Skin of body (tissue), 2 donors: Measurements from ENCODE around the gene SEC11C. TPM values are rescaled to one million over a fixed set of nuclear protein-coding genes. Genes with fewer than 3 reads are reported as not detected.
"Not testable (repeated sequence)": the region's sequence is repeated elsewhere in the genome, so short reads cannot be mapped to it uniquely, and the experiment has no call there.

Source experiments
- DNase-seq: peaks from one replicate; lab custom pipeline; 2025; lab: John Stamatoyannopoulos, UW
- total RNA-seq: library from RNA; depleted of rRNA; stranded (reverse); fragments of >200 nt; gene quantifications from one replicate; pipeline ENCODE4 v1.2.3, GENCODE V29; 2014

SEC11C gene
- 7.6 TPM for total RNA-seq

DNA sequence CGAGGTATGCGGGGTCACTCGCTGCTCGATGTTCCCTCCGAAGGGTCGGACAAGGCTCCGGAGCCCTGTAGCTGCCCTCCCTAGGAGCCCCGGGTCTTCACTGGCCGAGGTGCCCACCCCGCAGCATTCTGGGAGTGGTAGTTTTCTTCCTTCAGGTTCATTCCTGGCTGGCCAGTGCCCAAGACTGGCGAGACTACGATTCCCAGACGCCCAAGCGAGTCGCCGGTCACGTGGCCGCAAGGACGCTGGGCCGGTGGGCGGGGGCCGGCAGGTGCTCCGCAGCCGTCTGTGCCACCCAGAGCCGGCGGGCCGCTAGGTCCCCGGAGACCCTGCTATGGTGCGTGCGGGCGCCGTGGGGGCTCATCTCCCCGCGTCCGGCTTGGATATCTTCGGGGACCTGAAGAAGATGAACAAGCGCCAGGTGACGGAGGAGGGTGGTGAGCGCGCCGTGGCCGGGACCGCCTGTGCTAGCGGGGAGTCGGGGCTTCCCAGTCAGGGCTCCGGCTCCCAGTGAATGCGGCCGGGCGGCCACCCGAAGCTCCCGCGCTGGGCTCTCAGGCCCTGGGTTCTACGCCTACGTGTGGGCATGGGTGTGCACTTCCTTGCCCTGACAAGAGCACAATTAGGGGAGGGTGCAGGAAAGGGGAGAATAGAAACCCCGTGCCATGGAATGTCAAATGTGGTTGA is at the start of gene SEC11C:
Gene SEC11C (plus strand): TSS at position 270 of the 687 bp plus-strand sequence. CDS start 65 bp downstream, at position 335.
- peak; percentile 83 for DNase-seq

DNA sequence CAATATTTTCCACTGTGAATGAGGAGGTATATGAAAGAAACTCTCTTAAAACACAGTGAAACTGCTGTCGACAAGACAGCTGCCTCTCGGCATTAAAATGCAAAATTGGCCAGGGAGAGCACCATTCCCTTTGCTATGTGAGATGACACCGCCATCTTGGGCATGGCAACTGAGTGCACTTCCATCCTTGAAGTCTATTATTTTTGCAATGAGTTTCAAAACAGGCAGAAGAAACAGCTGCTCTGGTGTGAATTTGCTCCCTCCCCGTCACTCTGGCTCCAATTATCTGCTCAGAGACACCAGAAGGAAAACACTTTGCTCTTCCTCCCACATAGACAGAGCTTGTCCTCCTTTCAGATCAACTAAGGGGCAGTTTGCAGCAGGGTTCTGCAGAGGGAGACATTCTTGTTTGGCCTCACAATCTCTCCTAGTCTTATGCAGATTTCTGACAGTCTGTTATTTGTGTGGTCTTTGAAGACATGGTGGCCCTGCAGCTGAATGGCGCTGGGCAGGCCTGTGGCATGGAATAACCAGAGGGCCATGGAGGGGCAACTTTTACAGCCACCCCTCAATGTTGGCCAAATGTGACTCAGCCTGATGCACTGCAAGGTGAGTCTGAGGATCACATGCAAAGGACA is 48.6 kb upstream of the SEC11C start:
- no peak for DNase-seq

DNA sequence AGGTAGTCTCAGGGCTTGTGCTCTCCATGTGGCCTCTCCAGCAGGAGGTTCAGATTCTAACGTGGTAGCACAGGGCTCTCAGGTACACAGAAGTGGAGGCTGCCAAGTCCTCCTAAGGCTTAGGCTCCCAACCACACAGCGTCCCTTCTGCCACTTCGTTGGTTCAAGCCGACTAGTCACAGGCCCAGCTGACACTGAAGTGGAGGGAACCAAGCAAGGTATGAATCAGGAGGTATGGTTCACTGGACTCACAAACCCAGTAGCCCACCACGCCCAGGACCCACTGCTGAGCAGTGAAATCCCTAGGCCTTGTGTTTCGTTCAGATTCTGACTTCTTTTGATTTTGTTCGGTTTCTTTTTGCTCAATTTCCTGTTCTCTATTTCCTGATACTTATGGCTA is 46.0 kb upstream of the SEC11C start:
- DNase-seq, result no peak

DNA sequence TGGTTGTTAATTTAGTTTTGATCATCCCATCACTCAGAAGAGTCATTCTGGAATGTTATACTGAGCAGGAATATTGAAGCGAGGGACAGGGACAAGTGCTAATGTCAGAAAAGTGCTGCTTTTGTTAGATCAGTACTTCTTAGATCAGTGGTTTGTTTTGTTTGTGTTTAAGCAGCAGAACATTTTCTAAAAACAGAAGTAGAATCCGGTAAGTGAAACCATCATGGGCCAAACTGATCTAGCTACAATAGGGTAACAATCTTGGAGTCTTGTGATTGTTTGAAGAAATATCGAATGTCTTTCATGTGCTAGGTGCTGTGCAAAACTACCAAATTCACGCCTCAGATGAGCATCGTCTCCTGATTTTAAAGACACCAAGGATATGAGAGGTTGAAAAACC is 45.1 kb upstream of the SEC11C start:
- no peak for DNase-seq

DNA sequence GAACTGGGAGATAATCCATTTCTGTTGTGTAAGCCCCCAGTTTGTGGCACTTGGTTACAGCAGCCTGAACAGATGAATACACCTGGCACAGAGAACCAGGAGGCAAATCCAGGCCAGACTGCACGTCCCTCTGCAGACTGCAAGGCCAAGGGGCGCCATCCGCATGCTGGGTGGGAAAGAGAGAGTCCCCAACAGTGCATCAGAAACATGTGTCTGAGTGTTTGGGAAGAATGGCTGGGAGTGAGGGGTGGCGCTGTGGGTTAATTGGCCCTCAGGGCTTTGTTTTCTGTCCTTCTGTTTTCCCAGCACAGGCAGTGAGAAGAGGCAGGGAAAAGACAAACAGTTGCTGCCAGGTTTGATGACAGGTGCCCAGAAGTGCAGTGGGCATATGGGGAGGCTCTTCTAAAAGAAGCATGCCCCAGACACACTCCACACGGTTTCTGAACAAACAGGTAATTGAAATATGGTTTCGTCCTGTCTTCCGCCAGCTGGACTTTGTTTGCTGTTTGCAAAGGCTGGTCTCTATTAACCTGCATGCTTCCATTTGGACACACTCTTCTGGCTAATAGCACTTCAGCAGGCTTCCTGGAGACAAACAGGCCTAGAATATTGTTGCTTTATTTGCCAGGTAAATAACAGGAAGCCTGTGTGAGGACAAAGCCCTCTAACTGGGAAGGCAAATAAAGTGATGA is 43.4 kb upstream of the SEC11C start:
- DNase-seq, result no peak

DNA sequence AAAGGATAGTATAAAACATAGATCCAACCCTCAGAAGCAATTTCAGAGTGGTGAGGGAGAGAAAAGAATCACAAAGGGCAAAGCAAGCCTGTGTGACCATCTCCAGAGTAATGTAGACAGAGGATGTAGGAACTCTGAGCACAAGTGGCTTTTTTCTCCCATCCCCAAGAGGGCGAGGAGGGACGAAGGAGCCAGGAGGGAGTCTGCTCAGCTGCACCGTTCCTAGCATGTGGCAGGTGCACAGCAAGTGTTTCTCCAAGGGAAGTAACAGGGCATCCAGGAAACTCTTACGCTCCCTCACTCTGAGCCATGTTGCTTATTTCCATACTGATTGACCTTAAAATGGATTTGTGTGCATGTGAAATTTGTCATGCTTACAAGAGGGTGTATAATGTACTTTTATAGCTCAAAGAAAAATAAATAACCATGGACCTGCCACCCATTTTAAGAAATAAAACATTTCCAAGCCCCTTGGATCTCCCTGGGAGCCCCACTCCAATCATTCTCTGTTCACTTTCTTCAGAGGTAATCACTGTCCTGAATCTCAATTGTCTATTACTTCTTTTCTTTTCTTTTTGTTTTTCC is 37.8 kb upstream of the SEC11C start:
- no peak for DNase-seq

DNA sequence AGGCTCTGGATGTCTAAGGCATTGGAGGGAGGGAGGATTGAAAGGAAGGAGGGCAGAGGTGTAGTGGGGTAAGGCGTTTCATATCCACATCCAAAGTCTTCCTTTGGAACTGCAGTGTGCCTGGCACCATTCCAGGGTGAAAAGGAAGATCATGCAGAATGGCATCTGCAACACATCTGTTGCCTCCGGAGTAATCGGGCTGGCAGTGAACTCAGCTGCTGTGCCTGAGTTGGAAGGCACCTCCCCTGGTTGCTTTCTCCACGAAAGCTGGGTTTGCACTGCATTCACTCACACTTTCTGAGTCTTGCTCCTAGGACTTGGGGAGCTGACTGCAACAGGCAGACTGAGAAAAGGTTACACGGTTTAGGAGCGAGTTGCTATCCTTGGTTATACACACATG is 30.3 kb upstream of the SEC11C start:
- DNase-seq, result no peak

DNA sequence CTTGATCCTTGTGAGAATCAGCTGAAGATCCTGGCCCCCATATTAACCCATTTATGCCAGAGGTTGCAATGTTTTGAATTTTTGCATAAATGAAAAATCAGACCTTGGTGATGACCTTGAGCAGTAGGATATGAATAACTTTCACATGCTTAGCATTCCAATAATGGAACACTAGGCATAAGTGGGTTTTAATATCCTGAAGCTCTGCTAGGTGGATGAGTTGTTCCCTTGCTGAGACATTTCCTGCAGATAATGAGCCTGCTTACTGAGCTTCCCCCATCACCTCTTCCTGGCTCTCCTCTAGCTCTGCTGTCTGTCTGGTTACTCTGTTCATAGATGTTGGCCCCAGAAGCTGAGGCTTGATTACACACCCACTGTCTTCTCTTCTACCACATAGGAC is 25.5 kb upstream of the SEC11C start:
- DNase-seq, result no peak

DNA sequence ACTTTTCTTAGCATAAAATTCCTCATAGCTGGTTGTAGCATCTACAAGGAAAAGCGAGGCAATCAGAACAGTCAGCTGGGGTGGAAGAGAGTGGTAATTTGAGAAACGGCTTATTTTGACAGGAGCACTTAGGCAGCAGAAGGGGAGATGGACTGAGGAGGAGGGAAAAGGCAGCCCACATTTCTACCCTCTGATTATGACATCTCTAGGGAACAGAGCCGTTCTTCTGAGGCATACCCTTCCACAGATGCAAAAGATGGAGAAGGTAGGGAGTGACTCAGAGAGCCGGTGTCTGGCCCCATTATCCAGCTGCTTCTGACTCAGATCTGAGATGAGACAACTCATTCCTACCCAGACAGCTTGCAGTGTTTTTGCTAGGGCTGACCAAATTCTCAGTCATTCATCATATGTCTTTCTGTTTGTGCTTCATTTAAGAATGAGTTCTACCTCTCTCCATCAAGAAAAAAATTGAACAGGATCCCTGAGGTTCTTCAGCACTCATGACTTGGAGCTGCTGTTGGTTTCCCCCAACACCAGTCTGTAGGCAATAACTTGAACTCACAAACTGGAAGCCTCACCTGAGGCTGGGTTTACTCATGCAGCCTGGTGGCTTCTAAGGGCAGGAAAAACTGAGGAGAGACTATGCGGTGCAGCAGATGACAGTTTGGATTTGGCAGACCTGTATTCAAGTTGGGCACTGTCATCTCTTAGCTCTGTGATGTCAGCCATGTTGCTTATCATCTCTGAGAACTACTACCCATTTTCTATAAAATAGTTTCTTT is 15.9 kb upstream of the SEC11C start:
- no peak for DNase-seq

DNA sequence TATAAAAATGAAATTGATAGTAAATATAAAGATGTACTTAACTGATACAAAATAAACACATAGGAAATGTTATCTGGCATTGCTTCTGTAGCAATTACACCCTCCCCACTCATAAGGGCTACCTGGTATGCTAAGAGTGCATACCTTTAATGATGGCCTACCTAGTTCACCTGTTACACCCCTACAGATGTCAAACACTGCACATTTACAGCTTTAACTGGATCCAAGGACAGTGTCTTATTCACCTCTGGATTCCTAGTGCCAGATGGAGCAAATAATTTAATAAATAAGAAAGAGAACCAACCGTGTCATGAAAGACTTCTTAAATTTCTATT is 15.3 kb upstream of the SEC11C start:
- DNase-seq, result no peak

DNA sequence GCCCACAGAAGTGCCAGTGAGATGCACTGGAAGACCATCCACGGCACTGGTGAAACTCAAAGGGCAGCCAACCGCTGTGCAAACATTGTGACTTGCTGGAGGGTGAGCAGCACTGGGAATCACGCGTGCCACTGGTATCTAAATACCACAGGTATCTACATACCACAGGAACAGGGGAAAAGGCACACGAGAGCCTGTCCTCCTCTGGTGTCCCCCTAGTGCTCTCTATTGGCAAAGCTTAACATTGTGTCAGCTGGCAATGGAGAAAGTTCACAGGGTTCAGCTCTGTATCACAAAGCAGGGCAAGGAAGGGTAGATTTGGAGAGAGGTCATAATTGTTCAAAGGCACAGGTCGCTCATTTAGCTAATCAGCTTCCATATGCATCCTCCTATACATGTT is 12.6 kb upstream of the SEC11C start:
- no peak for DNase-seq

DNA sequence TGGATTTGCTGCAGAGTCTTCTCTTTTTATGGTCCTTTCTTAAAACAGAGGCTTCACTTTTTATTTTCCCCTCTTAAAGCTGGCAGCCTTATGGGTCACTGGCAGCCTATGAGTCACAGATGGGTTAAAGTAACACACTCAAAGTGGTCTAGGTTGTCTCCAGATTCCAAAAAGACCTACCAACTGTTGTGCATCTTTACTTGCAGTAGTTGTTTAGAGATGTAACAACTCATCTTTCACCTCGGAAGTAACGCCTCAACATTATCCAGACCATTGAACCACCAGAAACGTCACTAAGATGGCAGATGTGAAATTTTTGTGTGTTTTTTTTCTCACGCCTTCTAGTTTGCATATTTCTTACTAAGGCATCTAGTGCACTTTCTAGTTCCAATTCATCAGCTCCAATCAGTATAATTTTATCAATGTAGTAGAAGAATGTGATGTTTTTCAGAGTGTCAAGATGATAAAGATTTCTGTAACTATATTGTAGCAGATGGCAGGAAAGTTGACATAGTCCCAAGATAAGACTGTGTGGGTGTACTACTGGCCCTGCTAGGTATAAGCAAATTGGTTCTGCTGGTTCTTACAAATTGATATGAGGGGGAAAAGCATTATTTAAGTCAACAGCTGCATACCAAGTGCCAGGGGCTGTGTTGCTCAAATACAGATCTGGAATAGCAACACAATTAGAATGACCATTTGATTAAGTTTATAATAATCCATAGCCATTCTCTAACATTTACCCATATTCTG is 9.6 kb upstream of the SEC11C start:
- DNase-seq, result no peak

DNA sequence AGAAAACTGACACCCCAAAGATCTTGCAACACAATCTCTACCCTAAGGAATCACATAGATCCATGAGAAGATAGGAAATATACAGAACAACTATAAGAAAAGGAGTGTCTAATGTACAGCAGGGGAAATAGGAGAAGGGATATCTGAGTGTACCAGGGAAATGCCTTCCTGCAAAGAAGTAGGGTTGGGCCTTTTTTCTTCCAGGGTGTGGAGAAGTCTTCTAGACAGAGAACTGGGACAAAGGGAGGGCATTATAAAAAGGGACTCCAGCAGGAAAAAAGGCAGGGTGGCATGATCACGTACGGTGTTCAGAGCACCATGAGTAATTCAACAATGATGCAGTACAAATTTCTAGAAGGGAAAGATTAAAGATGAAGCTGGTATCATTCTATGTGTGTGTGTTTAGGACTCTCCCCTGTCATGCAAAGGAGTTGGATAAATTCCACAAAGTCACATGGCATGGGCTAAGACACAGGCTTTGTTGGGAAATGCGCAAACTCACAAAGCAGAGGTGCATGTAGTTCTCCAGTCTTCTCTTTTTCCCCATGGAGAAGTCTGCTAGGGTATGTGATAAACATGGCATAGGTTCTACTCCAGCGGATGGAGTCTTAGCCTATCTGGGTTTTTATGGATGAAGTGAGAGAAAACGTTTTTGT is 6.7 kb upstream of the SEC11C start:
- no peak for DNase-seq

DNA sequence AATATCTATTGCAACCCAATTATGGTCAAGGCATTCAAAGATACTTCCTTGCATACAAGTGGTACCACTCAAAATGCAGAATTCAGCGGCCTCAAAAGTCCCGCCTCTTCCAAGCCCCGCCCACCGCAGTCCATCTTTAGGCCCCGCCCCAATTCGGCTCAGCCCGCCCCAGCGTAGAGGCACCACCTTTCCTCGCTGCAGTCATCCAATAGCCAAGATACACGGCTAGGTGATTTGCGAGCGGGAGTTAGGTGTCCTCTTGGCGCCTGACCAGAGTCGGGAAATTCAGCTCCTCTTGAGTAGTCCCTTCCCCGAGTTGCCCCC is 431 bp upstream of the SEC11C start:
- peak; percentile 79 for DNase-seq

DNA sequence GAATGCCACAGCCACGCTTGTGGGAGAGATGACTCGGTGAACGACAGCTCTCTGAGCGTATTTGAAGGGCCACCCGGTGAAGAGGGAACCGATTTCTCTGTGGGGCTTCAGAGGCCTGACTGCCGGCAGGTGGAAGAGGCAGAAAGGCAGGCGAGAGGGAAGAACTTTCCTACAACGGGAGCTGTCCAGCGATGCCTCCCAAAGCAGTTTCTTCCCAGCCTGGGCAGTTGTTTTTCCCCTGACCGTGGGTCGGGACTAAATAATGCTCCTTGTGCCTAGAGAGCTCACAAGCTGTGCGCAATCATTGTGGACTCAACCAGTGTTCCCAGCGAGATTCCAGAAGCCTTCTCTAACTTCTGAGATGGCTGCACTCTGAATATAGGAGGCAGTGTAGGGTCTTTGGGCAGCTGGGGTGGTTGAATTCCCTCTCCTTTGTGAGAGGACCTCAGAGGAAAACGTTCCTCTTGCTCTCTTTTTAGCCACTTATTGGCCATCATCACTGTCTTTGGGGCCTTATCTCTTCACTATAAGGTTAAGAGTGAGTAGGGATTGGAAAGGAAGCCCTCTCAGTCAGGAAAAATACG is 710 bp downstream of the SEC11C start:
- DNase-seq, result no peak

DNA sequence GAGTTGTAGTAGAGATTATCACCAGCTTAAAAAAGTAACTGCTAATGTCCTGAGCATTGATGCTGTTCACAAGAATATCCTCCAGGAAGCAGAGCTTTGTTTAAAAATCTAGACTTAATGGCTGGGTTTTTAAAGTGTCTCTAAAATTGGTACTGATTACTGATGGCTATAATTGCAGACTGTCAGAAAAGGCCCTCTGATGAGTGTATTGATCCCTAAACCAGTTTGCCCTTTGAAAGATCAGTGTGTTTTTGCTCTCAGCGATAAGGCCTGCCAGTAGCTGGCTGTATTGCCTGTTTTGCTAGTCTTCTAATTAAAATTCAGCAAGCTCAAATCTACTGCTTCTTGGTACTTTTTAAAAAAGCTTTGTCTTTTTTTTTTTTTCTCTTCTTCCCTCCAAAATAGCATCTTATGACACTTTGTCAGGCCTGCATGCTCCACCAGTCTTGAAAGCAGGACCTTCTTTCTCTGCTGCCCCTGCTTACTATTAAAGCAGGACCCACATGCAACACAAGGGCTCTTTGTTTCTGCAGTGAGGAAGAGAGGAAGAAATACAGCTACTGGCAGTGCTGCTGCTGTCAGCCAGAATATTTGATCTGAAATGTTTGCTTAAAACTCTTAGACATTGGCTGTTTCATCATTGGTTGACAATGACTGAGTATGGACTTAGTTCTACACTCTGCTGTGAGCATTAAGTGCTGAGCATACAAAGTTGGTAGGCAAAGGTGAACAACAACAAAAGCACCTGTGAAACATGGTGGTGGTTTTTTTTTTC is 1.8 kb downstream of the SEC11C start:
- DNase-seq, result no peak

DNA sequence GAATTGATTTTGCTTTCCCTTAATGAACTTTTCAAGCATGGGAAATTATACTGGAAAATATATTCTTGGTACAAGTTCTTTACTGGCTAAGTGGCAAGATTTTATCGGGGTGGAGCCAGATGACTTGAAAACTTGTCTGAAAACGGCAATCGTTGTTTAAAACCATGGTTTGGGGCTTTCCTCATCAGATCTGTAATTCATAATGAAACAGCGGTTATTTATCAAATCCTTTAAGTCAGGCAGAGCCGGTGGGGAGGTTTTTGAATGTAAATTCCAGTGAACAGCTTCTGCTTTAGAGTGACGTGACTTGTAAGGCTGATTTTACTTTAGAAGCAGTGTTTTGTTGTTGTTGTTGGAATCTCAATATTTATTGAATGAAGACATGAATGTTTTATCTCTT is 2.6 kb downstream of the SEC11C start:
- no peak for DNase-seq

DNA sequence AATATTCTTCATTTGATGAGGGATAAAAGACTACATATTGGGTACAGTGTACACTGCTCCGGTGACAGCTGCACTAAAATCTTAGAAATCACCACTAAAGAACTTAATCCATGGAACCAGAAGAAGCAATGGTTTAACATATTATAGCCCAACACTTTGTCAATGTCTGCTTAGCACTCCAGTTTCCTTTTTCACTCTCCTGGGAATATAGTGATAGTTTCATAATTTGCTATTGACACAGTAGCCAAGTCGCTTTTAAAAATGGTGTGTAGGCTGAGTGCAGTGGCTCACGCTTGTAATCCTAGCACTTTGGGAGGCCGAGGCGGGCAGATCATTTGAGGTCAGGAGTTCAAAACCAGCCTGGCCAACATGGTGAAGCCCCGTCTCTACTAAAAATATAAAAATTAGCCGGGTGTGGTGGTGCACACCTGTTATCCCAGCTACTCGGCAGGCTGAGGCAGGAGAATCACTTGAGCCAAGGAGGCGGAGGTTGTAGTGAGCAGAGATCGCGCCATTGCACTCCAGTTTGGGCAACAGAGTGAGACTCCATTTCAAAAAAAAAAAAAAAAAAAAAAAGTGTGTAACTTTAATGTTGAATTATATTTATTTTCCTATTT is 3.2 kb downstream of the SEC11C start:
- DNase-seq, result not testable (repeated sequence)

DNA sequence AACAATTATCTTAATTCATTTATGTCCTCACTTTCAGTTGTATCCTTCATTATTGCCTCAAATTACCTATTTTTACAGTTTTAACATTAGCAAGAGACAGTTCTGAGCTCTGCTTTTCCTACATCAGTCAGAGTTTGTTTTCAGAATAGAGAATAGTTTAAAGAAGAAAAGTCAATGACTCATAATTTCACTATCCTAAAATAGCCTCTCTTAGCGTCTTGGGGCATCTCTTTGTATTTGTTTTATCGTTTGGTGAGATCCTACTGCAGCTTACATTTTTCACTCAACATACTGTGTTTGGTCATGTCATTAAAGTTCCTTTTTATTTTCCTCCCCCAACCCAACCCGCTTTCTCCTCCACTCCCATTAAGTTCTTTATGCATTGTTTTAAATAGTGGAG is 3.8 kb downstream of the SEC11C start:
- no peak for DNase-seq
